Glomerular visceral epithelial cell (primary cell): ENCODE measurements around the gene GPC4.
A peak's percentile ranks its signal among the peaks of the same experiment; 100 is the strongest.
"Not testable (repeated sequence)": the region's sequence is repeated elsewhere in the genome, so short reads cannot be mapped to it uniquely, and the experiment has no call there.

Experiments used
- DNase-seq: peaks from one replicate; pipeline ENCODE4 v3.0.0-alpha.2; 2016; ENCODE audit errors: extremely low spot score

GPC4 gene

DNA sequence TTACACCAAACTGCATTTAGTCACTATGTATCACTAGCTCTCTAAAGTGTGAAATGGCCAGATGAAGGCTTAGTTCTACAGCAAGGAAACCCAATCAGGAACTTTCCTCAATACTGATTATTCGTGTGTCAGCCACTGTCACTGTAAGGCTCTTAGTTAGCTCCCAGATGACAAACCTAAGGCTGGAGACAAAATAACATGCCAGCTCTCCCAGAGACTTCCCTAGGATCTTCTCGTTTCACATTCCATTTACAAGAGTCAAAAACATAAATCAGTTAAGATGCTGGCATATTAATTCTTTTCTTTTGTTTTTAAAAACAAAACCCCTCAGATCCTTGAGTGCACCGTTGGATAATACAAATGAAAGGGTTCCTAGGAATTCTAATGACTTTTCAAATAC lies 109.0 kb downstream of the GPC4 start:
- no peak for DNase-seq

DNA sequence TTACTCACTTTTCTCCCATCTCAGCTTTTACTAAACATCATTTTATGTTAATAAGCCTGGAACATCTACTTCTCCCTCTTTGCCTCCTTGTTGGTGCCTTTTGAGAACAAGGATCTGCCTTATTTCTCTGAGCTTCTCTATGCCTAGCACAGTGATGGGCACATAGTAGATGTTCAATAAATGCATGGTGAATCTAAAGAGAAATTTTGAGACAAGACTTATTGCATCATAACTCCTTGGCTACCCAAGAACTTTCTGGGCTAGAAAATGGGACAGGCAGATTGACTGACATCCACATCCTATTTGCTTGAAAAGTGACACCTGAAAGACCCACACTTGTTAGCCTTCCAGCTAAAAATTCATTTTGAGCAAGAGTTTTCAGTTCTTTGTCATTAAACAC lies 109.9 kb downstream of the GPC4 start:
- DNase-seq = no peak

DNA sequence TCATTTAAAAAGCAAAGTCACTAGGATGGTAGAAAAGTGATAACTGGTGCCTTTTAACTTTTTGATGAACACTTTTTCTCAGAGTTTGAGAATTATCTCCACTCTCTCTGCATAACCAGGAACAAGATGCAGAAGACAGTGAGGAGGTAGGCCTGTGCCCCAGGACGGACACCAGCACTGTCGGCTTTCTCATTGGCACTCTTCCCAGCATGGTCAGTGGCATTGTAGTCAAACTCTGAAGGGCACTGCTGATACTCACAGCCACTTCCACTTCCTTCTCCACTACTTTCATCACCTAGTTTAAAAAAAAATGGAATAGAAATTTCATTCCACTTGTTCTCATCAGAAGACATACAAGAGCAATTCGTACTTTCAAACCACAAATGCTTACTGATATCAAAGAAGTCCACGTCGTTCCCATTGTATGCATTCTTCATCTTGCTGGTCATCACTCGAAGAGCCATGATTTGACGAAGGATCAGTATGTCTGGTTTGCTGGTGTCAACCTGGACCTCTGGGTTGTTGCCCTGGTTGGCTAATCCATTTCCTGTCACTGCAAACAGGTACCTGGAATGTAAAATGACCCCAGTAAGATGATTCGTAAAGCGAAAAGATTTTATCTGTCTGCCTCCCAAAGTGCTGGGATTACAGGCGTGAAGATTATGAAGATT lies 112.4 kb downstream of the GPC4 start:
- no peak for DNase-seq

GRCh38 chrX:133300591-133300990 lies 114.7 kb downstream of the GPC4 start:
- DNase-seq = no peak

DNA sequence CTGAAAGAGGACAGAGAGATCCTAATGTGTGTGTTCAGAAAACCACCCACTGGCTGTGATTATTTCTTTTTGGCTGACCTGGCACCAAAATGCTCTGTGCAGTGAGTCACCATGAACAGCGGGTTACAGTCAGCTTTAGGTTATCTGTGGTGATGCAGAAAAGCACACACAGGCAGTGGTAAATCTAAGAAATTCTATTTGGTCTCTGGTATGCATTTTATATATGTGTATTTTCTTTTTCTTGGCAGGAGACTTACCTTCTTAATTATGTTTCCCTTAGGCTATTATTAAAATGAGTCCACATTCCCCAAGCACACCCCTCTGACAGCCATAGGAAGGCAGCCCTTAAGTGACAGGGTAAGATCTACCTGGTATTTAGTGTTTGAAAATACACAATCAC lies 118.0 kb downstream of the GPC4 start:
- peak; percentile 53 for DNase-seq

GRCh38 chrX:133294126-133294525 lies 121.2 kb downstream of the GPC4 start:
- DNase-seq = peak; percentile 52

DNA sequence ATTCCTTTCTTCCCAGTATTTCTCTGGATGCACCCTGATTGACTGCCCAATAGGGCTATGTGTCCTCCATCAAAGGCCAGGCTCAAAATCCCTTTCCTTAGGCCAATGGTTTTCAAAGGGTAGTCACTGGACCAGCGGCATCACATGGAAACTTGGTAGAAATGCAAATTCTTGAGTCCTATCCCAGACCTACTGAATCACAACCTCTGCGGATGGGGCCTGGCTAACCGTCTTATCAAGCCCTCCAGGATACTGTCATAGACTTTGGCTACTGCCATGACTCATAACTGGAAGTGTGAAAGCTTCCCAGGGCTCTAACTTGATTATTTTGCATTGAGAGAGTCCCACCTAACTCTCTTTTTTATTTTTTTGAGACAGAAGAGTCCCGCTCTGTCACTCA lies 125.2 kb downstream of the GPC4 start:
- no peak for DNase-seq

GRCh38 chrX:133287860-133288259 lies 127.4 kb downstream of the GPC4 start:
- no peak for DNase-seq

DNA sequence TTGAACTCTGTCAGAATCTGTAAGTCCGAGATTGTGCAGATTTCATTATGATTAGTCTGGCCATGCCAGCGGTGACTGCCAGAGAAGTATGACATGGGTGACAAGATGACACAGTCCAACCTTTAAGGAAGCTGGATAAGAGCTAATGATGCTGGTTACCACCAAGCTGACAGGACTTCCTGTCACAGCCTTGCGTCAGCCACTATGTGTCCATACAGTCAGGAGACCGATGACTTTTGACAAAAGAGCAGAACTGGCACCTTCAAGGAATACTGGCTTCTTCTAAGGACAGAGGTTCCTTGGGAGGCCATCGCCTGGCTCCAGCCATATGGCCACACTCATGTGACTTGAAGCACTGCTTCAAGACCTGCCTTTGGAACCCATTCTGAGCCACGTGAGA lies 129.9 kb downstream of the GPC4 start:
- DNase-seq = no peak

DNA sequence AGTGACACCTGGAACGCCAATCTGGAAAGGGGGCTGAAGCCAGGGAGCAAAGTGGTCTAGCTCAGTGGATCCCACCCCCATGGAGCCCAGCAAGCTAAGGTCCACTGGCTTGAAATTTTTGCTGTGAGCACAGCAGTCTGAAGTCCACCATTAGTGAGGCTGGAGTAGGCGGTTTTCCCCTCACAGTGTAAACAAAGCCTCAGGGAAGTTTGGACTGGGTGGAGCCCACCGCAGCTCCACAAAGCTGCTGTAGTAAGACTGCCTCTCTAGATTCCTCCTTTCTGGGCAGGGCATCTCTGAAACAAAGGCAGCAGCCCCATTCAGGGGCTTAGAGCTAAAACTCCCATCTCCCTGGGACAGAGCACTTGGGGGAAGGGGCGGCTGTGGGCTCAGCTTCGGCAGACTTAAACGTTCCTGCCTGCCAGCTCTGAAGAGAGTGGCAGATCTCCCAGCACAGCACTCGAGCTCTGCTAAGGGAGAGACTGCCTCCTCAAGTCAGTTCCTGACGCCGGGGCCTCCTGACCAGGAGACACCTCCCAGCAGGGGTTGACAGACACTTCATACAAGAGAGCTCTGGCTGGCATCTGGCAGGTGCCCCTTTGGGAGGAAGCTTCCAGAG lies 136.1 kb downstream of the GPC4 start:
- DNase-seq = not testable (repeated sequence)

DNA sequence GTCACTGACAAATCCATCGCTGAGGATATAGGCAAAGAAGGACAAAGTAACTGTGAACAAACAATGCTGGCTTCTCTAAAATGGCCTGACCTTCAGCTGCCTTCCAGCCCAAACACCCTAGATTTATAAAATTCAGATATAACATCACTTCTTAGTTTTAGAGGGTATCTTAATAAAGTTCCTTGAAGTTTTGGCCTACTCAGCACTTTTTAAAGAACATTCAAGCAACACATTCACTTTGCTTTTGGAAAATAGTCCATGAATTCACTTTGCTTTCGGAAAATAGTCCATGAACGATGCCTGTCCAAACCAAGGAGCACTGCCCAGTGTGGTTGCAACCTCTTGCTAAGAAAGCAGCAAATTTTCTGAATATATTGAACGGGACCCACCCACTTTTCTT lies 142.1 kb downstream of the GPC4 start:
- DNase-seq = no peak

DNA sequence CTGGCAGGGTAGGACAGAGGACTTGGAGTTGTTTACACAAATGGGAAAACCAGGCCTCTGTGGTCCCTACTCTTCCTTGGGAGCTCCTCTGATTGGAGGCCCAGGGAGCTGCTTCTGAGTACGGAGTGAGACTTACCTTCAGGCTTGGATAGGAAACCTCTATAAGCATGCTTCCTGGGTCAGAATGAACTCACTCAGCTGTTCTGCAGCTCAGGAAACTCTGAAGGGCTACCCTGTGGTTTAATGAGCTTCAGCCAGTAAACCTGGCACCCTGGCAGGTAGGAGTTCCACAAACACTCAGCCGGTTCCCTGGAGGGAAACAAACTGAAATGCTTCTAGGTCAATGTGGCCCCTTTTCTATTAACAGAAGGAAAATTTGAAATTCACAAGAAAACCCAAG lies 146.1 kb downstream of the GPC4 start:
- DNase-seq = no peak

- DNase-seq = no peak
Measured at GRCh38 chrX:133267621-133268020, 147.7 kb downstream of the GPC4 start.

GRCh38 chrX:133265331-133265730 lies 150.0 kb downstream of the GPC4 start:
- DNase-seq = peak; percentile 2

DNA sequence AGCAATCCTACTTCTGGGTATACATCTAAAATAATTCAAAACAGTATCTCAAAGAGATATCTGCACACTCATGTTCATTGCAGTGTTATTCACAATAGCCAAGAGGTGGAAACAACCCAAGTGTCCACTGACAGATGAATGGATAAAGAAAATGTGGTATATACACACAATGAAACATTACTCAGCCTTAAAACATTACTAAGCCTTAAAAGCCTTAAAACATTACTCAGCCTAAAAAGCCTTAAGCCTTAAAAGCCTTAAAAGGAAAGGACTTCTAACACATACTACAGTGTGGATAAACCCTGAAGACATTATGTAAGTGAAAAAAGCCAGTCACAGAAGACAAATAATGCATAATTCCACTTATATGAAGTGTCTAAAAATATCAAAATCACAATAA lies 156.8 kb downstream of the GPC4 start:
- peak; percentile 0 for DNase-seq

DNA sequence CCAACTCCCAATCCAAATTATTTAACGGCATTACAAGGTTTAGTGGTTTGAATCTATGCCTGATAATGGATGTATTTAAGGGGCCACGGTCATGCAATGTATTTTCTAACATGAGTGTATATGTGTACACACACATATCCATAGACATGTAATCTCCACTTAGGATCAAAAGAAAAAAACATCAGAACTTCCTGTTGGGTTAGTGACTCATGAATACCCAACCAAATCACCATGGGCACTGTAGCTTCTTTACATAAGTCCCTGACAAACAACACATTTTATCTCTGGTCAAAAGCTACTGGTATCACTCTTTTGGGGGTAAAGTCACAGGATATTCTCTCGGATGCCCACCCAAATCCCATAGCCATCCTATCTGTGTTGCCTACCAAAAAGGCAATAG lies 160.6 kb downstream of the GPC4 start:
- peak; percentile 16 for DNase-seq

DNA sequence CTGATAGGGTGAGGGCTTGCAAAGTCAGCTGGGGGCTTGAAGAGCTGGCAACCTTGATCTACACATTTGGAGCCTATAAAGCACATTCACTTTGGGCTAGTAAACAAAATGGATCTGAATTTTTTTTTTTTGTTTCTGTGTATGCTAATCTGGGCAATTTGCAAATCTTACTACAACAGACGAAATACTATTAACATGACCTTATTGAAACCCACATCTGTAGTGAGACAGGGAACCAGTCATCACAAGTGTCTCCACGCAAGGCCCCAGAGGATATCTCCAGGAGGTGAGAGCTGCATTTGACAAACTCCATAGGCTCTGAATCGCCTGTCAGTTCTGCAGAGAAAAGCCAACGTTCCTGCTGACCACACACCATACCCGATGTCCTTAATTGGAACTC lies 164.1 kb downstream of the GPC4 start:
- DNase-seq = no peak

DNA sequence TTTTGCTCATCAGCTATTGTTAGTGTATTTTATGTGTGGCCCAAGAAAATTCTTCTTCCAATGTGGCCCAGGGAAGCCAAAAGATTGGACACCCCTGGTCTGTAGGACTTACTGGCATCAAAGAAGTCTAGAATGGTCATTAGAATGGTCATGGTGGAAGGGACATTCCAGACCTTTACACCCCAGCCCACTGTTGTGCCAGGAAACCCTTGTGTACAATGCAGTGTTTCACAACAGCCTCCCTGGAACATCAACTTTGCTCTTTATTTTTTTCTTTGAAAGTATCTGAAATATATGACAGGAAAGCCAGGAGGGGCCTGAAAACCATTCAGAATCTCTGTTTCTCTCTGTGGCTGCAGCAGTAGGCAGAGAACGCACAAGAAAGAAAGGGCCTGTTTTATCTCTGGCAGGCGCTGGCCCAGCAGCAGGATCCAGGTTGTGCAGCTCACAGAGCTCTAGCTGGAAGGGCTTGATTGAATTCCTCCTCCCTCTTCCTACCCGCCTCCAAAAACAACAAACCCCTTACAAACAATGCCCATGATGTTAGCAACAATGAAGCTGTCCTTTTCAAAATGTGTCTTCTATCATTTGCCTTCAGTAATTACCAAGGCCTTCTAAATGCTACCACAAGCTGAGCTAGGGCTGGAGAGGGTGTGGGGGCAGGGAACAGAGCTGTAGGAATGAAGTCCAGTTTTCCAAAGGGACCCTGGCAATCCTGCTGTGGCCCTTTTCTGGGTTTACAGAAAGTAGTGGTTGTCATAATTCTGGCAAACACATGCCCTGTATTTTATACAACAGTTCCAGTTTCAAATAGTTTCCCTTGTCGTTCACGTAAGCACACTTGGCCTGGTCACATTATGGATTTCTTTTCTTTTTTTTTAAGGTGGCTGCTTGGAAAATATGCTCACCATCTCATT lies 164.8 kb downstream of the GPC4 start:
- no peak for DNase-seq
